GM19240 (cell line): ENCODE results near the gene FAM174B.

Source experiments
- DNase-seq: peaks from one replicate; pipeline ENCODE4 v3.0.0; 2011; ENCODE audit warnings: low spot score; ENCODE audit not compliant: insufficient read length

Gene FAM174B

GRCh38 chr15:92602267-92602593, 53.3 kb downstream of the FAM174B start:
- DNase-seq, result no peak

- DNase-seq, result no peak
Observed at GRCh38 chr15:92601592-92602266, 53.8 kb downstream of the FAM174B start.

- DNase-seq, result no peak
Observed at GRCh38 chr15:92600856-92601255, 54.7 kb downstream of the FAM174B start.

- DNase-seq, result no peak
Observed at GRCh38 chr15:92599394-92599970, 56.1 kb downstream of the FAM174B start.

- no peak for DNase-seq
Observed at GRCh38 chr15:92597548-92597947, 58.0 kb downstream of the FAM174B start.

- DNase-seq, result no peak
Observed at GRCh38 chr15:92596623-92597022, 59.0 kb downstream of the FAM174B start.

GRCh38 chr15:92595506-92596381, 59.8 kb downstream of the FAM174B start:
- no peak for DNase-seq

GRCh38 chr15:92591275-92591674, 64.3 kb downstream of the FAM174B start:
- no peak for DNase-seq

- DNase-seq, result no peak
Observed at GRCh38 chr15:92586966-92587365, 68.6 kb downstream of the FAM174B start.

GRCh38 chr15:92586383-92586942, 69.1 kb downstream of the FAM174B start:
- DNase-seq, result no peak

- no peak for DNase-seq
Observed at GRCh38 chr15:92584105-92584504, 71.5 kb downstream of the FAM174B start.

GRCh38 chr15:92583096-92584034, 72.2 kb downstream of the FAM174B start:
- no peak for DNase-seq

- DNase-seq, result no peak
Observed at GRCh38 chr15:92582206-92582605, 73.4 kb downstream of the FAM174B start.

- DNase-seq, result no peak
Observed at GRCh38 chr15:92580933-92581445, 74.6 kb downstream of the FAM174B start.

- no peak for DNase-seq
Observed at GRCh38 chr15:92580521-92580920, 75.1 kb downstream of the FAM174B start.

- no peak for DNase-seq
Observed at GRCh38 chr15:92579931-92580470, 75.6 kb downstream of the FAM174B start.

GRCh38 chr15:92579486-92579885, 76.1 kb downstream of the FAM174B start:
- DNase-seq, result no peak

GRCh38 chr15:92578096-92578835, 77.3 kb downstream of the FAM174B start:
- no peak for DNase-seq

- DNase-seq, result no peak
Observed at GRCh38 chr15:92576597-92577200, 78.9 kb downstream of the FAM174B start.
